ENCODE results near the gene S100G. TPM values are rescaled to one million over a fixed set of nuclear protein-coding genes. Genes with fewer than 3 reads are reported as not detected.
"Not testable (repeated sequence)": the region's sequence is repeated elsewhere in the genome, so short reads cannot be mapped to it uniquely, and the experiment has no call there.

S100G gene, protein sequence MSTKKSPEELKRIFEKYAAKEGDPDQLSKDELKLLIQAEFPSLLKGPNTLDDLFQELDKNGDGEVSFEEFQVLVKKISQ
- not detected for polyA plus RNA-seq (2013, experiment 1 of 4)
- polyA plus RNA-seq (2013, experiment 2 of 4) = not detected
- polyA plus RNA-seq (2013, experiment 3 of 4) = not detected
- polyA plus RNA-seq (2013, experiment 4 of 4) = not detected

DNA sequence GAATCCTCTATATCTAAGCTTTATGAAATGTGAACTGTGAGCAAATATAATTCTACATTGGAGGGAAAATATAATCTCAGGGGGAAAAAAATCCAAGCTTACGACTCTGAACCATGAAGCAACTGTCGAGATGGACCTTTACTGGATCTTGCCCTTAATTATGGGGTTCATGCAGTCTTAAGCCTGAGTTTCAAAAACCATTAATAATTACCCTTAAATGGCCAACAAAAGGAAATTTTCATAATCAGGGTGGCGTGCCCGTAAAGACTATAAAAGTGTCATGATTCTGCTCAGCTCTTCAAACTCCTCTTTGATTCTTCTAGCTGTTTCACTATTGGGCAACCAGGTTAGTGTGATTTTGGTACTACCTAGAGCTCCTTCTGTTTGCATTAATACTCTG lies at the start of gene S100G:
Gene S100G (plus strand): TSS at position 301 of the 400 bp plus-strand sequence. CDS start 849 bp downstream, outside the sequence.
- Histone ChIP-seq H3K27ac (ENCODE audit: insufficient read depth, low read depth, low read length, poor library complexity, severe bottlenecking) (no peak within 1 kb of the TSS), H3K4me1 (ENCODE audit: control insufficient read depth, insufficient read depth, low read length) (no peaks in the 10 kb centered on the region), H3K4me3 (ENCODE audit: insufficient read depth, low read depth, low read length) (no peak within 1 kb of the TSS), H3K27me3 (ENCODE audit: control insufficient read depth, insufficient read depth, low read length, poor library complexity, severe bottlenecking) (no peaks in the 10 kb centered on the region), H3K36me3 (ENCODE audit: control insufficient read depth, insufficient read depth, low read length) (no peaks in the 10 kb centered on the region), H3K9me3 (ENCODE audit: control insufficient read depth, low read length) (no peaks in the 10 kb centered on the region)
- 95 to 100% methylated on average over 4 of the region's 4 CpGs for WGBS, 2 experiments

DNA sequence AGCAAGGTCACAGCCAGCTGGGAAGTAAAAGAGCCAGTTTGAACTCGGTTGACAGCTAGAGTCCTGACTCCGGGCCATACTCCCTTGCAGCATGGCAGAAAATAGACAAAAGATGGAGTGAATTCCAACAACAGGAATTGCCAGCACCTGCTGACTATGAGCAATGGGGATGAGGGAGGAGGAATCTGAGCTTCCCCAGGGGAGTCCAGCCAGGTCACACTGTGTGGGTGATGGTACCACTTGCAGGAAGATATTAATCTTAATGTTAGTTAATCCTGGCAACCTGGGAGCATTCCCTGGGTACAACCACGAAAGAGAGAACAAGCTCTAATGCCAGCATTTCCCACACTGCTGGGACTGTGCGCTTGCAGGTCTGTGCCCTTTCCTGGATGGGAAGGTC lies 48.1 kb upstream of the S100G start:
- no peak overlapping the region for H3K27ac ChIP-seq (ENCODE audit: insufficient read depth, low read depth, low read length, poor library complexity, severe bottlenecking)
- no peaks in the 10 kb centered on the region for H3K27me3 ChIP-seq (ENCODE audit: control insufficient read depth, insufficient read depth, low read length, poor library complexity, severe bottlenecking)
- no peaks in the 10 kb centered on the region for H3K9me3 ChIP-seq (ENCODE audit: control insufficient read depth, low read length)
- no peak overlapping the region for H3K4me3 ChIP-seq (ENCODE audit: insufficient read depth, low read depth, low read length)
- H3K4me1 ChIP-seq (ENCODE audit: control insufficient read depth, insufficient read depth, low read length) = no peaks in the 10 kb centered on the region
- 95 to 96% methylated on average over 4 of the region's 4 CpGs for WGBS, 2 experiments
- H3K36me3 ChIP-seq (ENCODE audit: control insufficient read depth, insufficient read depth, low read length) = no peaks in the 10 kb centered on the region

DNA sequence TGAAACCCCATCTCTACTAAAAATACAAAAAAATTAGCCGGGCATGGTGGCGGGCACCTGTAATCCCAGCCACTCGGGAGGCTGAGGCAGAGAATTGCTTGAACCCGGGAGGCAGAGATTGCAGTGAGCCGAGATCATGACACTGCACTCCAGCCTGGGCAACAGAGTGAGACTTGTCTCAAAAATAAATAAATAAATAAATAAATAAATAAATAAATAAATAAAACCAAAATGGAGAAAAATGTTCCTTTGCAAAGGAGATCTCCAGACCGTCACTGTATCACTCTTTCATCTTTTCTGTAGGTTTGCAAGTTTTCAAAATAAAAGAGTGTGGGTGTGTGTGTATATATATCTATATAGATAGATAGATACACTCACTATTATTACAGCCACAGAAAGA lies 46.7 kb upstream of the S100G start:
- not testable (repeated sequence) for H3K27me3 ChIP-seq (ENCODE audit: control insufficient read depth, insufficient read depth, low read length, poor library complexity, severe bottlenecking); H3K4me1 ChIP-seq (ENCODE audit: control insufficient read depth, insufficient read depth, low read length); H3K27ac ChIP-seq (ENCODE audit: insufficient read depth, low read depth, low read length, poor library complexity, severe bottlenecking); H3K36me3 ChIP-seq (ENCODE audit: control insufficient read depth, insufficient read depth, low read length); H3K9me3 ChIP-seq (ENCODE audit: control insufficient read depth, low read length); H3K4me3 ChIP-seq (ENCODE audit: insufficient read depth, low read depth, low read length)
- 97 to 100% methylated on average over 3 to 5 of the region's 6 CpGs for WGBS, 2 experiments

DNA sequence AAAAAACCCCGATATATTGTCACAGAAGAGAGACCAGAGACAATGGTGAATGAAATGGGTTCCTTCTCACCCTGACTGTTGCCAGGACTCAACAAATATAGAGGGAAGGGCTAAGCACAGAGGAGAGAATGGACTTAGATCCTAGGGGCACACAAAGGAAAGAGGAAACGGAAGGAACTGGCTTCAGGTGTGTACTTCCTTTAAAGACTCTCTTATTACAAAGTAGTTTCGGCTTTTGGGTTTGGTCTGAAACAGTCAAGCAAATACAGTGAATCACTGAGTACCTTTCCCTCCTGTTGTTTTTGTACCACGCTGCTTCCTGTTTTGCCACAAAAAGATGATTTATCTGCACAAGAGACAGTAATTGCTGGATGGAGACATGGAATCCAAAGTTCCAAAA lies 46.1 kb upstream of the S100G start:
- Histone ChIP-seq H3K36me3 (ENCODE audit: control insufficient read depth, insufficient read depth, low read length) (no peaks in the 10 kb centered on the region), H3K27me3 (ENCODE audit: control insufficient read depth, insufficient read depth, low read length, poor library complexity, severe bottlenecking) (no peaks in the 10 kb centered on the region), H3K9me3 (ENCODE audit: control insufficient read depth, low read length) (no peaks in the 10 kb centered on the region), H3K27ac (ENCODE audit: insufficient read depth, low read depth, low read length, poor library complexity, severe bottlenecking) (no peak overlapping the region), H3K4me3 (ENCODE audit: insufficient read depth, low read depth, low read length) (no peak overlapping the region), H3K4me1 (ENCODE audit: control insufficient read depth, insufficient read depth, low read length) (no peaks in the 10 kb centered on the region)
- 90 to 95% methylated on average over 3 to 4 of the region's 4 CpGs for WGBS, 2 experiments

DNA sequence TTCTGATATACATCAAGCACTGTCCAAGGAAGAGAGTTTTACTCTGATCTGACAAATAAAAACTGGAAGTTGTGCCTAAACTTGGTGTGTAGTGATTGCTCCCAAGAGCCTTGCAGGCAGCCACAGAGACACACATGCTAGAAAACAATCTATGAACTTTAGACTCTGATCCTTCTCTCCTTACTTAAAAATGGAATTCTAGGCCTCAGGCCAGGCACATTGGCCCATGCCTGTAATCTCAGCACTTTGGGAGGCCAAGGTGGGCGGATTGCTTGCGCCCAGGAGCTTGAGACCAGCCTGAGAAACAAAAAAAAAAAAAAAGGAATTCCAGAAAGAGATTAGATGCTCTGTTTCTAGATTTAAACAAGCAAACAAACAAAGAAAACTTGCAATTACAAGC lies 45.6 kb upstream of the S100G start:
- no peaks in the 10 kb centered on the region for H3K9me3 ChIP-seq (ENCODE audit: control insufficient read depth, low read length)
- WGBS, 2 experiments = 67 to 100% methylated on average over 2 of the region's 2 CpGs
- no peaks in the 10 kb centered on the region for H3K27me3 ChIP-seq (ENCODE audit: control insufficient read depth, insufficient read depth, low read length, poor library complexity, severe bottlenecking)
- no peak overlapping the region for H3K27ac ChIP-seq (ENCODE audit: insufficient read depth, low read depth, low read length, poor library complexity, severe bottlenecking)
- H3K36me3 ChIP-seq (ENCODE audit: control insufficient read depth, insufficient read depth, low read length) = no peaks in the 10 kb centered on the region
- H3K4me3 ChIP-seq (ENCODE audit: insufficient read depth, low read depth, low read length) = no peak overlapping the region
- H3K4me1 ChIP-seq (ENCODE audit: control insufficient read depth, insufficient read depth, low read length) = no peaks in the 10 kb centered on the region

DNA sequence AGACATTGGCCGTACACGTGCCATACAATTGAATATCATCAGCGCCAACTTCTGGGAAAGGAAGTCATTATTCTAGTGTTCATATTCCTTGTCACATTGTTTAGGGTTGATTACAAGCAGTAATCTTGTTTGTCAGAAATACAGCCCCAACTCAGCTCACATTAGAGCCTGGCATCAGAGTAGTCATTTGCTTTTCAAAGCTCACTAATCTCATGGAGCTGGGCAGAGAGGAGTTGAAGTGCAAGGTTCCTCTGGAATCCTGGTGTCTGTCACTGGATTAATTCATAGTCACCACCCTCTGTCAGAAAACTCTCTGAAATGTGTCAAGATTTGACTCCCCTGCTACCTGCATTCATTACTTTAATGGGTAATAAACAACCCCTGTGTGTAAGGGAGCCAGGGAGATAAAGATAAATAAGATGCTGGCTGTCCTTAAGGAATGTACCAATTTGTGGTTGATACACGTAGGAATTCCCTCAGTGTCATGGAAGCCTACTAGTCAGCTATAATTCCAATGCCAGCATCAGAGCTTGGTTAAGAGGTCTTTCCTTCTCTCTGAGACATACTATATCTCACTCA lies 43.7 kb upstream of the S100G start:
- 93 to 99% methylated on average over 1 to 4 of the region's 4 CpGs for WGBS, 2 experiments
- Histone ChIP-seq H3K4me1 (ENCODE audit: control insufficient read depth, insufficient read depth, low read length) (no peaks in the 10 kb centered on the region), H3K9me3 (ENCODE audit: control insufficient read depth, low read length) (no peaks in the 10 kb centered on the region), H3K36me3 (ENCODE audit: control insufficient read depth, insufficient read depth, low read length) (no peaks in the 10 kb centered on the region), H3K27ac (ENCODE audit: insufficient read depth, low read depth, low read length, poor library complexity, severe bottlenecking) (no peak overlapping the region), H3K4me3 (ENCODE audit: insufficient read depth, low read depth, low read length) (no peak overlapping the region), H3K27me3 (ENCODE audit: control insufficient read depth, insufficient read depth, low read length, poor library complexity, severe bottlenecking) (no peaks in the 10 kb centered on the region)

DNA sequence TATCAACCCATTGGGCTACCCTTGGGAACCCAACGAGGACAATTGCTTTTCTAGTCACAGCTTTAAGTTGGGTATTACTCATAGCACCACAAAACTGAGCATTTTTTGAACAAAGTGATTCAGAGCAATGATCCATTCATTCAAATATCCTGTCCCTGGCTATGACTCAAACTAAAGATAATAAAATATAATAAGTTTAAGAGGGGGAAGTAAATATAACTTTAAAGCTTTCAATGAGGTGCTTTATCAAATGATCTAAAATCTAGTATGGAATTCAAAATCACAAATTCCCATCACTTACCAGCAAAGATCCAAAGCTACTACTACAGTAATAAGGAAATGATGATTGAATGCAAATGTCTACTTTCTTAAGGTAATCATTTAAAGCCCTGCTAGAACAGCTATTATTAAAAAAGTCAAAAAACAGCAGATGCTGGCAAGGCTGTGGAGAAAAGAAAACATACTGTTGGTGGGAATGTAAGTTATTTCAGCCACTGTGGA lies 39.8 kb upstream of the S100G start:
- Histone ChIP-seq H3K27ac (ENCODE audit: insufficient read depth, low read depth, low read length, poor library complexity, severe bottlenecking) (no peak overlapping the region), H3K9me3 (ENCODE audit: control insufficient read depth, low read length) (no peaks in the 10 kb centered on the region), H3K4me3 (ENCODE audit: insufficient read depth, low read depth, low read length) (no peak overlapping the region), H3K4me1 (ENCODE audit: control insufficient read depth, insufficient read depth, low read length) (no peaks in the 10 kb centered on the region), H3K36me3 (ENCODE audit: control insufficient read depth, insufficient read depth, low read length) (no peaks in the 10 kb centered on the region), H3K27me3 (ENCODE audit: control insufficient read depth, insufficient read depth, low read length, poor library complexity, severe bottlenecking) (no peaks in the 10 kb centered on the region)
- WGBS, 2 experiments = 96 to 100% methylated on average over 1 of the region's 1 CpG

DNA sequence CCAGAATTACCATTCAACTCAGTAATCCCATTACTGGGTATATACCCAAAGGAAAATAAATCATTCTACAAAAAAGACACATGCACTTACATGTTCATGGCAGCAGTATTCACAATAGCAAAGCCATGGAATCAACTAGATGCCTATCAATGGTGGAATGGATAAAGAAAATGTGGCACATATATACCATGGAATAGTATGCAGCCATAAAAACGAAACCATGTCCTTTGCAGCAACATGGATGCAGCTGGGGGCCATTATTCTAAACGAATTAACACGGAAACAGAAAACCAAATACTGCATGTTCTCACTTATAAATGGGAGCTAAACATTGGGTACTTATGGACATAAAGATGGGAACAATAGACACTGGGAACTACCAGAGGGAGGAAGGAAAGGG lies 39.3 kb upstream of the S100G start:
- H3K9me3 ChIP-seq (ENCODE audit: control insufficient read depth, low read length); H3K4me1 ChIP-seq (ENCODE audit: control insufficient read depth, insufficient read depth, low read length); H3K4me3 ChIP-seq (ENCODE audit: insufficient read depth, low read depth, low read length); H3K27ac ChIP-seq (ENCODE audit: insufficient read depth, low read depth, low read length, poor library complexity, severe bottlenecking); H3K36me3 ChIP-seq (ENCODE audit: control insufficient read depth, insufficient read depth, low read length); H3K27me3 ChIP-seq (ENCODE audit: control insufficient read depth, insufficient read depth, low read length, poor library complexity, severe bottlenecking): not testable (repeated sequence)
- WGBS, 2 experiments = 87 to 96% methylated on average over 3 of the region's 3 CpGs

DNA sequence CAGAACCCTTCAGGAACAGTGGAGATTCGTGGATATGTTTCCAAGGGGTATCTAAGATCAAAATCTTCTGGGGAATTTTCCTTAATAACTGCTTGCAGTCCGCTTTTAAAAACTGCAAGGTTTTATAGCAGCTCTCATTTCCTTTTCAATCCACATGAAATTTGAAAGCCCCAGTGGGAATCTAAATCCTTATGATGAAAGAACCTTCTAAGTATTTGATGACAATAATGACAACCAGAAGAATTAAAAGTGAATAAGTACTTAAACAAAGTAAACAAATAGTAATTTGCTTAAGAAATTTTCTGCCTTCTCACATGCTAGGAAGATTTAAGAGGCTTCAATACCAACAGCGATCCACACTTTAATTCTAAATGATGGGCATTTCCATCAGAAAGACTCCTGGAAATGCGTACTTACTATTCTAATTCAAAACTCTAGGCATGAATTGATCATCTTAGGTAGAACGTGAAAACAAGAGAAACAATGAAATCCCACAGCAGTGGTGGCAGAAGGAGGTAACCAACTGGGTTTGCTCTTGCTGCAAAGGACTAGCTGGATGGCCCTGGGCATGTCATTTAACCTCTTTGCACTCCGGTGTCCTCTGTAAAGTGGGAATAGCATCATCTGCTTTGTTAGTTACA lies 37.6 kb upstream of the S100G start:
- Histone ChIP-seq H3K4me1 (ENCODE audit: control insufficient read depth, insufficient read depth, low read length) (no peaks in the 10 kb centered on the region), H3K9me3 (ENCODE audit: control insufficient read depth, low read length) (no peaks in the 10 kb centered on the region), H3K36me3 (ENCODE audit: control insufficient read depth, insufficient read depth, low read length) (no peaks in the 10 kb centered on the region), H3K27me3 (ENCODE audit: control insufficient read depth, insufficient read depth, low read length, poor library complexity, severe bottlenecking) (no peaks in the 10 kb centered on the region), H3K4me3 (ENCODE audit: insufficient read depth, low read depth, low read length) (no peak overlapping the region), H3K27ac (ENCODE audit: insufficient read depth, low read depth, low read length, poor library complexity, severe bottlenecking) (no peak overlapping the region)
- 30 to 32% methylated on average over 4 of the region's 6 CpGs for WGBS, 2 experiments

DNA sequence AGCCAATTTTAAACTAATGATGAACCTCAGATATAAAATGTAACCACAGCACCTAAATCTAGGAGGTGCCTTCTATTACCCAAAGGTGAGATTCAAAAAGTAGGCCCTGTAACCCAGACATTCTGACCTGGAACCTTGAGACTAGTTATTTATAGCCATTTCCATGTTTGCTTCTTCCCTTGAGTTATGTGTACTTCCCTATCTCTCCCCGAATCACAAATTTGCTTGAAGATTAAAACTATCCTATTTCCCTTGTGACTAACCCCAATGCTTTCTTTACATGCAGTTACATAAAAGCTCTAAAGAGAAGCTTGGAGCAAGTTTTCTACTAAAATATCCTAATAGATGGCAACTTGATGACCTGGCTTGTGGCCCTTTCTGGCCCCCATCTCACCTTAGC lies 32.6 kb upstream of the S100G start:
- Histone ChIP-seq H3K27ac (ENCODE audit: insufficient read depth, low read depth, low read length, poor library complexity, severe bottlenecking) (no peak overlapping the region), H3K36me3 (ENCODE audit: control insufficient read depth, insufficient read depth, low read length) (no peaks in the 10 kb centered on the region), H3K9me3 (ENCODE audit: control insufficient read depth, low read length) (no peaks in the 10 kb centered on the region), H3K27me3 (ENCODE audit: control insufficient read depth, insufficient read depth, low read length, poor library complexity, severe bottlenecking) (no peaks in the 10 kb centered on the region), H3K4me3 (ENCODE audit: insufficient read depth, low read depth, low read length) (no peak overlapping the region), H3K4me1 (ENCODE audit: control insufficient read depth, insufficient read depth, low read length) (no peaks in the 10 kb centered on the region)
- WGBS, 2 experiments = 87 to 90% methylated on average over 1 of the region's 1 CpG

Data from ectodermal cell (in vitro differentiated cells).